CD14-positive monocyte (primary cell): Measurements from ENCODE around the gene CCT6A. TPM values are rescaled to one million over a fixed set of nuclear protein-coding genes. Genes with fewer than 3 reads are reported as not detected.
A peak's percentile ranks its signal among the peaks of the same experiment; 100 is the strongest.
"Not testable (repeated sequence)": the region's sequence is repeated elsewhere in the genome, so short reads cannot be mapped to it uniquely, and the experiment has no call there.

ENCODE experiments used
- DNase-seq, 3 donors: peaks; one replicate each; pipeline ENCODE4 v3.0.0-alpha.2; 2011 to 2022
- H2AFZ ChIP-seq: 2 replicates; pipeline ENCODE4 v1.6.0; 2012; ENCODE audit warnings: mild to moderate bottlenecking, low read depth, low read length, inconsistent platforms; ENCODE audit not compliant: insufficient read depth, poor library complexity, severe bottlenecking
- H3K27ac ChIP-seq, 2 donors: 1 replicate in 1 of 2; 2 replicates in 1 of 2; pipeline ENCODE4 v1.5.1; 2012 to 2013; ENCODE audit warnings: low read length in 2 of 2, control low read depth in 1 of 2, inconsistent platforms in 1 of 2, low read depth in 1 of 2, mild to moderate bottlenecking in 1 of 2
- H3K27me3 ChIP-seq, 2 donors: one replicate each; pipeline versions ENCODE4 v1.6.0 to v1.6.1; 2011 to 2013; ENCODE audit warnings: low read length in 2 of 2; ENCODE audit not compliant: control insufficient read depth in 2 of 2, insufficient read depth in 2 of 2
- H3K36me3 ChIP-seq, 2 donors: replicated peaks in 1 of 2; 1 replicate in 1 of 2; 2 replicates in 1 of 2; pipeline versions ENCODE4 v1.5.1 to v1.6.1; 2012 to 2013; ENCODE audit warnings: low read length in 2 of 2, control low read depth in 1 of 2, inconsistent platforms in 1 of 2, mild to moderate bottlenecking in 1 of 2; ENCODE audit not compliant: insufficient read depth in 2 of 2, control insufficient read depth in 1 of 2
- H3K4me1 ChIP-seq, 2 donors: 1 replicate in 1 of 2; 2 replicates in 1 of 2; pipeline versions ENCODE4 v1.5.1 to v1.6.1; 2012 to 2013; ENCODE audit warnings: low read length in 2 of 2, control low read depth in 1 of 2, inconsistent platforms in 1 of 2, mild to moderate bottlenecking in 1 of 2, moderate library complexity in 1 of 2; ENCODE audit not compliant: insufficient read depth in 2 of 2, control insufficient read depth in 1 of 2
- H3K4me2 ChIP-seq: replicated peaks from 2 replicates; pipeline ENCODE3; 2012; ENCODE audit warnings: low read length, moderate library complexity, mild to moderate bottlenecking; ENCODE audit not compliant: poor library complexity, severe bottlenecking; ENCODE audit errors: extremely low read depth
- H3K4me3 ChIP-seq, 3 experiments: fragments of 200-600 bp in 1 of 3; sonication (generic) in 1 of 3; replicated peaks in 1 of 3; 1 replicate in 2 of 3; 2 replicates in 1 of 3; pipeline ENCODE4 v1.5.1; 2011 to 2013; ENCODE audit warnings: low read length in 3 of 3, mild to moderate bottlenecking in 3 of 3, control low read depth in 2 of 3, low read depth in 2 of 3, inconsistent platforms in 1 of 3, moderate library complexity in 1 of 3
- H3K79me2 ChIP-seq: 2 replicates; pipeline ENCODE4 v1.6.0; 2012; ENCODE audit warnings: mild to moderate bottlenecking, control low read depth, inconsistent platforms, low read length, moderate library complexity; ENCODE audit not compliant: insufficient read depth
- H3K9ac ChIP-seq: 2 replicates; pipeline ENCODE4 v1.6.0; 2017; ENCODE audit warnings: low read length, mild to moderate bottlenecking; ENCODE audit not compliant: insufficient read depth, poor library complexity, severe bottlenecking
- H3K9me3 ChIP-seq, 2 donors: replicated peaks in 1 of 2; 1 replicate in 1 of 2; 2 replicates in 1 of 2; pipeline versions ENCODE4 v1.5.1 to v1.6.1; 2012 to 2013; ENCODE audit warnings: low read length in 2 of 2, control low read depth in 1 of 2; ENCODE audit not compliant: control insufficient read depth in 1 of 2, insufficient read depth in 1 of 2
- H4K20me1 ChIP-seq: 2 replicates; pipeline ENCODE4 v1.6.0; 2012; ENCODE audit warnings: mild to moderate bottlenecking, low read length, control low read depth, moderate library complexity; ENCODE audit not compliant: insufficient read depth
- H3K27ac Mint-ChIP-seq, 7 donors: one replicate each; pipeline ENCODE4 v1.8.0; 2020; ENCODE audit warnings: mild to moderate bottlenecking in 7 of 7, mixed read lengths in 7 of 7, moderate library complexity in 6 of 7, inconsistent platforms in 2 of 7
- H3K27me3 Mint-ChIP-seq, 3 donors: one replicate each; pipeline ENCODE4 v1.8.0; 2021 to 2022; ENCODE audit warnings: low read depth in 3 of 3, mild to moderate bottlenecking in 3 of 3, mixed read lengths in 3 of 3, moderate library complexity in 3 of 3, inconsistent platforms in 1 of 3
- H3K36me3 Mint-ChIP-seq, 2 donors: one replicate each; pipeline ENCODE4 v1.8.0; 2020; ENCODE audit warnings: mixed read lengths in 2 of 2, inconsistent platforms in 1 of 2, mild to moderate bottlenecking in 1 of 2
- H3K4me1 Mint-ChIP-seq: one replicate; pipeline ENCODE4 v1.8.0; 2020; ENCODE audit warnings: mild to moderate bottlenecking, mixed read lengths
- H3K4me3 Mint-ChIP-seq, 2 donors: one replicate each; pipeline ENCODE4 v1.8.0; 2020; ENCODE audit warnings: mild to moderate bottlenecking in 2 of 2, mixed read lengths in 2 of 2, moderate library complexity in 1 of 2
- H3K9me3 Mint-ChIP-seq, 7 donors: one replicate each; pipeline ENCODE4 v1.8.0; 2020 to 2022; ENCODE audit warnings: mixed read lengths in 7 of 7, mild to moderate bottlenecking in 6 of 7, moderate library complexity in 6 of 7, inconsistent platforms in 2 of 7
- CTCF ChIP-seq: fragments of 200-600 bp; IDR thresholded peaks from one replicate; pipeline ENCODE4 v1.8.0; 2022; ENCODE audit warnings: antibody characterized with exemption, mild to moderate bottlenecking
- WGBS: methylation state at CpG from one replicate; pipeline ENCODE4 v1.1.5; 2013; ENCODE audit warnings: missing lambda C conversion rate; ENCODE audit not compliant: insufficient coverage; 5-methylcytosine and 5-hydroxymethylcytosine counted together
- intact Hi-C, 2 donors: fragments of 100-400 bp; cut with micrococcal nuclease; formaldehyde crosslinking; loops; one replicate each; pipeline versions ENCODE4 v1.15.0 to v1.15.1; 2023
- polyA plus RNA-seq, 3 donors: library from polyadenylated mRNA; depleted of rRNA in 1 of 3; unstranded in 2 of 3; stranded (reverse) in 1 of 3; fragments of 300-500 nt in 2 of 3; fragments of >200 nt in 1 of 3; fragmentation: Illumina TruSeq in 2 of 3; gene quantifications; 1 replicate in 2 of 3; 2 replicates in 1 of 3; pipeline ENCODE4 v1.2.3, GENCODE V29; 2012 to 2021

CCT6A gene
- polyA plus RNA-seq, 3 donors, result 62.3 to 81.4 (median 63.3) TPM

GRCh38 chr7:56107954-56108258, 56.3 kb downstream of the CCT6A start:
- Histone ChIP-seq H4K20me1 (peaks cover 3% of the 10 kb centered on the region), H3K36me3 (peaks cover 13 to 17% of the 10 kb centered on the region in 2 donors), H3K9me3 (peaks cover 0 to 3% of the 10 kb centered on the region in 2 donors), H3K4me3 (peak overlapping the region in 1 of 3 experiments; percentile 89), H3K79me2 (peaks cover 31% of the 10 kb centered on the region), H3K9ac (no peak overlapping the region), H3K4me2 (no peak overlapping the region), H2AFZ (peak overlapping the region; percentile 83), H3K27me3 (no peaks in the 10 kb centered on the region), H3K4me1 (peaks cover 22 to 24% of the 10 kb centered on the region in 2 donors), H3K27ac (peak overlapping the region in 1 of 2 donors; percentile 97)
- H3K27me3 Mint-ChIP-seq, result peaks cover 3 to 9% (median 3%) of the 10 kb centered on the region in 3 donors
- no peak for DNase-seq
- intact Hi-C loops, result loop anchor here (5.0 to 10.0 kb wide), 3 partner anchors 46 to 1343 kb away; partner anchors contain the start of genes LANCL2 (in 2 of the 2) and SUMF2 (in 1 of the 2)
- H3K4me3 Mint-ChIP-seq, result peak overlapping the region in 1 of 2 donors; percentile 64
- peaks cover 25% of the 10 kb centered on the region for H3K4me1 Mint-ChIP-seq
- TF ChIP-seq CTCF, result no peak
- H3K9me3 Mint-ChIP-seq, result peaks cover 10 to 24% (median 18%) of the 10 kb centered on the region in 7 donors
- no CpG with 5 or more reads among the region's 1 CpG for WGBS
- H3K36me3 Mint-ChIP-seq, result peaks cover 12 to 22% of the 10 kb centered on the region in 2 donors
- H3K27ac Mint-ChIP-seq, result peak overlapping the region in 1 of 7 donors; percentile 72

GRCh38 chr7:56110611-56111010, 59.0 kb downstream of the CCT6A start:
- no peak overlapping the region for H3K4me2 ChIP-seq
- no peak overlapping the region for H2AFZ ChIP-seq
- peaks cover 16% of the 10 kb centered on the region for H3K4me1 Mint-ChIP-seq
- intact Hi-C loops, result no loop called here
- H3K9me3 ChIP-seq, result peaks cover 0 to 3% of the 10 kb centered on the region in 2 donors
- H3K36me3 Mint-ChIP-seq, result no peaks in the 10 kb centered on the region
- peaks cover 8 to 18% (median 15%) of the 10 kb centered on the region in 3 donors for H3K27me3 Mint-ChIP-seq
- no peaks in the 10 kb centered on the region for H4K20me1 ChIP-seq
- no peak overlapping the region for H3K27ac ChIP-seq
- no peak for TF ChIP-seq CTCF
- no peak overlapping the region for H3K9ac ChIP-seq
- H3K36me3 ChIP-seq, result no peaks in the 10 kb centered on the region
- peaks cover 14 to 15% of the 10 kb centered on the region in 2 donors for H3K4me1 ChIP-seq
- H3K9me3 Mint-ChIP-seq, result peaks cover 10 to 28% (median 20%) of the 10 kb centered on the region in 7 donors
- WGBS, result 67% methylated on average over 1 of the region's 1 CpG
- no peak overlapping the region for H3K4me3 Mint-ChIP-seq
- peaks cover 8% of the 10 kb centered on the region for H3K79me2 ChIP-seq
- H3K4me3 ChIP-seq, result no peak overlapping the region
- no peak for DNase-seq
- H3K27ac Mint-ChIP-seq, result peak overlapping the region in 1 of 7 donors; percentile 48
- H3K27me3 ChIP-seq, result peaks cover under 1 to 6% of the 10 kb centered on the region in 2 donors

GRCh38 chr7:56112244-56112643, 60.7 kb downstream of the CCT6A start:
- peaks cover 23 to 32% (median 31%) of the 10 kb centered on the region in 3 donors for H3K27me3 Mint-ChIP-seq
- H3K4me3 Mint-ChIP-seq, H3K4me1 Mint-ChIP-seq, H3K4me2 ChIP-seq, H3K4me3 ChIP-seq, H4K20me1 ChIP-seq, H3K36me3 Mint-ChIP-seq, H3K27ac ChIP-seq, H3K9ac ChIP-seq, DNase-seq, H2AFZ ChIP-seq, H3K36me3 ChIP-seq, H3K79me2 ChIP-seq, intact Hi-C loops, H3K4me1 ChIP-seq: not testable (repeated sequence)
- peaks cover 11 to 12% of the 10 kb centered on the region in 2 donors for H3K9me3 ChIP-seq
- peaks cover 5 to 22% of the 10 kb centered on the region in 2 donors for H3K27me3 ChIP-seq
- H3K9me3 Mint-ChIP-seq, result peaks cover 11 to 31% (median 28%) of the 10 kb centered on the region in 7 donors
- WGBS, result 93% methylated on average over 2 of the region's 3 CpGs
- peak overlapping the region in 1 of 7 donors; percentile 27 for H3K27ac Mint-ChIP-seq
